ENCODE measurements around the gene MAP1S.

Gene MAP1S
- long read RNA-seq, transcript MAP1S-201 (7 exons, 3,419 nt), result major isoform, 207 of 258 reads
- long read RNA-seq, partial matches to known transcripts, result 32 of 258 reads
- long read RNA-seq, other reads (novel, unspliced or antisense), result 19 of 258 reads

DNA sequence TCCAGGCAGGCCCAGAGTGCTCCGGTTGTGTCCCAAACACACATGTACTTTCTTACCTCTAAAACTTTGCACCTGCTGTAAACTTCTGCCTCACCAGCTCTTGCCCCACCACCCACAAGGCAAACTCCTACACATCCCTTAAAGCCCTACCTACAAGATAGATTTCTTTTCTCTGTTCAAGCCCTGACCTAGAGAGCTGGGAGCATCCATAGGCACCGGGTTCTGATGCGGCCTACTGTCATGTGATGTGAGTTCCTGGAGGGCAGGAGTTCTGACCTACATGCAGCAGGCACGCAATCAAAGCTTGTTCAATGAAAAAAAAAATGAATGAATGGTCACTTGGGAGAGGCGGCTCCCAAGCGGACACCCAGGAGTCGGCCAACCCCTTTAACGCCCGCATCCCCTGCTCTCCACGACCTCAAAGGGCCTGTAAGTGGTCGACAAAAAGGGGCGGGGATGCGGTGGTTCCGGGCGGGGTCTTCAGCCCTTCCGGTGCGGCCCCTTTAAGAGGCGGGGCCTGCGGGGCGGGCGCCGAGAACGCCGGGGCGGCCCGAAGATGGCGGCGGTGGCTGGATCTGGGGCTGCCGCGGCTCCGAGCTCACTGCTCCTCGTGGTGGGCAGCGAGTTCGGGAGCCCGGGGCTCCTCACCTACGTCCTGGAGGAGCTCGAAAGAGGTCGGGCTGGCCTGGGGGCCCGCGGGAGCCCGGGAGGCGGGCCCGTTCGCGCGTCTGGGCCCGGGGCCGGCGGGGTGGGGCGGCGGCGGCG, at the start of gene MAP1S:
TSS of gene MAP1S (plus strand) at position 534 of the 765 bp plus-strand sequence. CDS start at position 557, 23 bp downstream.
- DNase-seq (ENCODE audit: low read depth in 1 of 2, low spot score in 1 of 2), result peak; percentile 45 to 80
- TF ChIP-seq, protein P1, sequence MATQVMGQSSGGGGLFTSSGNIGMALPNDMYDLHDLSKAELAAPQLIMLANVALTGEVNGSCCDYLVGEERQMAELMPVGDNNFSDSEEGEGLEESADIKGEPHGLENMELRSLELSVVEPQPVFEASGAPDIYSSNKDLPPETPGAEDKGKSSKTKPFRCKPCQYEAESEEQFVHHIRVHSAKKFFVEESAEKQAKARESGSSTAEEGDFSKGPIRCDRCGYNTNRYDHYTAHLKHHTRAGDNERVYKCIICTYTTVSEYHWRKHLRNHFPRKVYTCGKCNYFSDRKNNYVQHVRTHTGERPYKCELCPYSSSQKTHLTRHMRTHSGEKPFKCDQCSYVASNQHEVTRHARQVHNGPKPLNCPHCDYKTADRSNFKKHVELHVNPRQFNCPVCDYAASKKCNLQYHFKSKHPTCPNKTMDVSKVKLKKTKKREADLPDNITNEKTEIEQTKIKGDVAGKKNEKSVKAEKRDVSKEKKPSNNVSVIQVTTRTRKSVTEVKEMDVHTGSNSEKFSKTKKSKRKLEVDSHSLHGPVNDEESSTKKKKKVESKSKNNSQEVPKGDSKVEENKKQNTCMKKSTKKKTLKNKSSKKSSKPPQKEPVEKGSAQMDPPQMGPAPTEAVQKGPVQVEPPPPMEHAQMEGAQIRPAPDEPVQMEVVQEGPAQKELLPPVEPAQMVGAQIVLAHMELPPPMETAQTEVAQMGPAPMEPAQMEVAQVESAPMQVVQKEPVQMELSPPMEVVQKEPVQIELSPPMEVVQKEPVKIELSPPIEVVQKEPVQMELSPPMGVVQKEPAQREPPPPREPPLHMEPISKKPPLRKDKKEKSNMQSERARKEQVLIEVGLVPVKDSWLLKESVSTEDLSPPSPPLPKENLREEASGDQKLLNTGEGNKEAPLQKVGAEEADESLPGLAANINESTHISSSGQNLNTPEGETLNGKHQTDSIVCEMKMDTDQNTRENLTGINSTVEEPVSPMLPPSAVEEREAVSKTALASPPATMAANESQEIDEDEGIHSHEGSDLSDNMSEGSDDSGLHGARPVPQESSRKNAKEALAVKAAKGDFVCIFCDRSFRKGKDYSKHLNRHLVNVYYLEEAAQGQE (IDR thresholded peaks at IDR 0.05; ENCODE audit: insufficient replicate concordance, low read depth), result peak; percentile 32
- TF ChIP-seq SPI1 (IDR thresholded peaks at IDR 0.05; ENCODE audit: borderline replicate concordance, low read depth) (no peak), GABPA (IDR thresholded peaks at IDR 0.05; ENCODE audit: low read depth) (no peak), POLR2AphosphoS5 (IDR thresholded peaks at IDR 0.05; ENCODE audit: low read depth) (peak; percentile 50; the same call in 1 of the 2 replicates)
- TF ChIP-seq, protein P2, sequence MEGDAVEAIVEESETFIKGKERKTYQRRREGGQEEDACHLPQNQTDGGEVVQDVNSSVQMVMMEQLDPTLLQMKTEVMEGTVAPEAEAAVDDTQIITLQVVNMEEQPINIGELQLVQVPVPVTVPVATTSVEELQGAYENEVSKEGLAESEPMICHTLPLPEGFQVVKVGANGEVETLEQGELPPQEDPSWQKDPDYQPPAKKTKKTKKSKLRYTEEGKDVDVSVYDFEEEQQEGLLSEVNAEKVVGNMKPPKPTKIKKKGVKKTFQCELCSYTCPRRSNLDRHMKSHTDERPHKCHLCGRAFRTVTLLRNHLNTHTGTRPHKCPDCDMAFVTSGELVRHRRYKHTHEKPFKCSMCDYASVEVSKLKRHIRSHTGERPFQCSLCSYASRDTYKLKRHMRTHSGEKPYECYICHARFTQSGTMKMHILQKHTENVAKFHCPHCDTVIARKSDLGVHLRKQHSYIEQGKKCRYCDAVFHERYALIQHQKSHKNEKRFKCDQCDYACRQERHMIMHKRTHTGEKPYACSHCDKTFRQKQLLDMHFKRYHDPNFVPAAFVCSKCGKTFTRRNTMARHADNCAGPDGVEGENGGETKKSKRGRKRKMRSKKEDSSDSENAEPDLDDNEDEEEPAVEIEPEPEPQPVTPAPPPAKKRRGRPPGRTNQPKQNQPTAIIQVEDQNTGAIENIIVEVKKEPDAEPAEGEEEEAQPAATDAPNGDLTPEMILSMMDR (IDR thresholded peaks at IDR 0.05; ENCODE audit: insufficient read depth, low read length), result no peak
- Histone ChIP-seq H3K27me3 (ENCODE audit: insufficient read depth, poor library complexity, severe bottlenecking) (no peaks in the 10 kb centered on the region), H3K27ac (replicated peaks) (peak within 1 kb of the TSS; percentile 73), H3K4me3 (replicated peaks; ENCODE audit: insufficient read depth, low read length) (peak within 1 kb of the TSS; percentile 98)

GRCh38 chr19:17671906-17672305, 47.4 kb upstream of the MAP1S start:
- H3K4me3 ChIP-seq (replicated peaks; ENCODE audit: insufficient read depth, low read length), result no peak overlapping the region
- H3K27me3 ChIP-seq (ENCODE audit: insufficient read depth, poor library complexity, severe bottlenecking), result peaks cover 5% of the 10 kb centered on the region
- peak in 1 of 2 experiments; percentile 18 for DNase-seq (ENCODE audit: low read depth in 1 of 2, low spot score in 1 of 2)
- H3K27ac ChIP-seq (replicated peaks), result no peak overlapping the region
- TF ChIP-seq SPI1 (IDR thresholded peaks at IDR 0.05; ENCODE audit: borderline replicate concordance, low read depth), result no peak
- TF ChIP-seq, protein P2 (IDR thresholded peaks at IDR 0.05; ENCODE audit: insufficient read depth, low read length), result no peak
- TF ChIP-seq GABPA (IDR thresholded peaks at IDR 0.05; ENCODE audit: low read depth), result no peak
- no peak for TF ChIP-seq POLR2AphosphoS5 (IDR thresholded peaks at IDR 0.05; ENCODE audit: low read depth)
- TF ChIP-seq, protein P1 (IDR thresholded peaks at IDR 0.05; ENCODE audit: insufficient replicate concordance, low read depth), result no peak

DNA sequence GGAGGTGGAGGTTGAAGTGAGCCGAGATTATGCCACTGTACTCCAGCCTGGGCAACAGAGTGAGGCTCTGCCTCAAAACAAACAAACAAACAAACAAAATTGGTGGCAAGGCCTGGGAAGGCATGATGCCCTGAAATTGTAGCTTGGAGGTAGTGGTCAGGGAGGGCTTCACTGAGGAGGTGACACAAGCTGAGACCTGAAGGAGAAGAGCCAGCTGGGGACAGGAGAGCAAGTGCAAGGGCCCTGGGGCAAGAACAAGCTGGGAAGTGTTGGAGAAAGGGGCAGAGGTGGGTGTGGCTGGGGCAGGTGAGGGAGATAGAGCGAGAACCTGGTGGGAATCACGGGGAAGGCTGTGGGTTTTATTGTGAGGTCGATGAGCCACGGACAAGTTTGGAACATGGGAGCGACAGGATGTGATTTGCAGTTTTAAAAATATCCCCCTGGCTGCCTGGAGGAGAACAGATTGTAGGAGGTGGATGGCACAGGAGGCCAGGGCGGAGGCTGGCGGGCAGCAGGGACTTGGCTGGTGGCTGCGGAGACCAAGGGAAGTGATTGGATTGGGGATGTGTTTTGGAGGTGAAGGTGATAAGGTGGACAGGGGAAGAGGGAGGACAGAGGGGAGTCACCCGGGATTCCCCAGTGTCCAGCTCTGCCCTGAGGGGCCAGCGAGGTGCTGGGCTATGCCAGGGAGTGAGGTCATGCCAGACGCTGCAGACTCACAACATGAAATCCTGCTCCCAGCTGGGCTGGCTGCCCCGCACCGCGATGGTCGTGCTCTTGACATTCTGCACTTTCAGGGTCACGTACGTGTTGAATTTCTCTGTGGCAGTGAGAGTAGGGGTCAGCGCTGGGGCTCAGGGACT, 45.1 kb upstream of the MAP1S start:
- TF ChIP-seq, protein P1 (IDR thresholded peaks at IDR 0.05; ENCODE audit: insufficient replicate concordance, low read depth), result no peak
- TF ChIP-seq GABPA (IDR thresholded peaks at IDR 0.05; ENCODE audit: low read depth) (no peak), SPI1 (IDR thresholded peaks at IDR 0.05; ENCODE audit: borderline replicate concordance, low read depth) (no peak), POLR2AphosphoS5 (IDR thresholded peaks at IDR 0.05; ENCODE audit: low read depth) (no peak)
- TF ChIP-seq, protein P2 (IDR thresholded peaks at IDR 0.05; ENCODE audit: insufficient read depth, low read length), result no peak

More for the DNA sequence above, 45.1 kb upstream of the MAP1S start:
- no peak overlapping the region for H3K27ac ChIP-seq (replicated peaks)
- H3K27me3 ChIP-seq (ENCODE audit: insufficient read depth, poor library complexity, severe bottlenecking), result peaks cover 13% of the 10 kb centered on the region
- H3K4me3 ChIP-seq (replicated peaks; ENCODE audit: insufficient read depth, low read length), result no peak overlapping the region
- no peak for DNase-seq (ENCODE audit: low read depth in 1 of 2, low spot score in 1 of 2)

Data from HL-60 (cell line).